Measurements from ENCODE around the gene CKAP2.
A peak's percentile ranks its signal among the peaks of the same experiment; 100 is the strongest.

CKAP2 gene

DNA sequence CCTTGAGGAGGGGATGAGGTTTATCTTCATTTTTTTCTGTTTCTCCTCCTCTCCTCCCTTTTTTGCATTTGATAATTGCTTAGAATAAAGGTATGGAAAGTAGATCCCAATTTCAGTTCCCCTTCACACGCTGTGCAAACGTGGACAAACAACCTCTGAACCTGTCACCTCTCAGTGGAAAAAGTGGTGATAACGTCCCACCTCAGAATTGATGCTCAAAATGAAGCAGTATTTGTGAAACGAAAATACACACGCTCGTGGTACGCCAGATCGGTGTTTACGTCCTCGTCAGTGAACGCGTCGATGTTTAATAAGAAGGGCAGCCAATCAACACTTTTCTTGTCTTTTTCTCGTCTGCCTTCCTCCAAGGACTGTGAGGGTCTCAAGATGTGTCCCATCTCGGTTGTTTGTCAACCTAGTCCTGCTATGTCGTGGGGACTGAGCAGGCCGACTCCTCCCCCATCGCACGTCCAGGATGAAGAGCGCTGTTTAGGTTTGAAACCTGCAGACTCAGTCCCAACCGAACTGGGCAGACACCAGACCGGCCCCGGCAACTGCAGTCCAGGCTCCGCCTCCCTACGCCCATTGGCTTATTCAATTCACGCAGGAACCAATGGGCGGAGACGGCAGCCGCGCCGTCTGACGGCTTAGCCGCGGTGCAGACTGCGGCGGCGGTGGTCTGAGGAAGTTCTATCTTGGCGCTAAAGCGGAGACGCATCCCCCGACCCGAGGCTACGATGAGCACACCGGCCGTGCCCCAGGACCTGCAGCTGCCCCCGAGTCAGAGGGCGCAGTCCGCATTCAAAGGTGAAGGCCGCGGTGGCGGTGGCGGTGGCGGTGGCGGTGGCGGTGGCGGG, at the start of gene CKAP2:
Gene CKAP2, plus strand, starts transcription at position 659 of the 857 bp plus-strand sequence. Its CDS starts 79 bp downstream, at position 738.
- H3K4me1 ChIP-seq (ENCODE audit: control insufficient read depth, insufficient read depth, low read length), result peaks cover 8% of the 10 kb centered on the region; the same call in 1 of the 2 replicates
- ChIA-PET CTCF (no interaction called here), POLR2A (no interaction called here)
- peak within 1 kb of the TSS; percentile 98 for H3K4me3 ChIP-seq (ENCODE audit: low read depth, low read length)
- H3K9me3 ChIP-seq (ENCODE audit: control insufficient read depth, insufficient read depth, low read depth, low read length), result no peaks in the 10 kb centered on the region
- peak within 1 kb of the TSS; percentile 86 for H3K27ac ChIP-seq (ENCODE audit: extremely low read depth, low read depth, low read length)
- TF ChIP-seq BCL11A (tag by site-specific recombination; IDR thresholded peaks at IDR 0.05; ENCODE audit: low read depth) (no peak), ZBTB17 (tag by site-specific recombination; IDR thresholded peaks at IDR 0.05) (peak; percentile 87), ZBTB20 (tag by site-specific recombination; IDR thresholded peaks at IDR 0.05) (peak; percentile 50; the same call in 1 of the 2 replicates), ZNF362 (tag by site-specific recombination; IDR thresholded peaks at IDR 0.05) (peak; percentile 65; the same call in 1 of the 2 replicates), ZNF664 (tag by site-specific recombination; IDR thresholded peaks at IDR 0.05) (no peak), ZNF600 (tag by site-specific recombination; IDR thresholded peaks at IDR 0.05) (peak; percentile 81), RBAK (tag by site-specific recombination; IDR thresholded peaks at IDR 0.05) (no peak), HOXD13 (CRISPR knock-in tag; IDR thresholded peaks at IDR 0.05; ENCODE audit: borderline replicate concordance) (0 out of 2 replicates have a peak, but pooled peaks have one; percentile 39), ZNF830 (tag by site-specific recombination; IDR thresholded peaks at IDR 0.05; ENCODE audit: low read depth) (no peak), ZNF629 (tag by site-specific recombination; IDR thresholded peaks at IDR 0.05) (peak; percentile 65), ZNF311 (tag by site-specific recombination; IDR thresholded peaks at IDR 0.05; ENCODE audit: borderline replicate concordance) (no peak), SP3 (tag by site-specific recombination; IDR thresholded peaks at IDR 0.05) (peak; percentile 48), ZNF558 (tag by site-specific recombination; IDR thresholded peaks at IDR 0.05) (peak; percentile 52; the same call in 1 of the 2 replicates), ATF2 (tag by site-specific recombination; IDR thresholded peaks at IDR 0.05; ENCODE audit: low read depth) (no peak), ZEB2 (tag by site-specific recombination; IDR thresholded peaks at IDR 0.05) (peak; percentile 53; the same call in 1 of the 2 replicates), SP2 (tag by site-specific recombination; IDR thresholded peaks at IDR 0.05) (peak; percentile 65), MEIS1 (CRISPR knock-in tag; IDR thresholded peaks at IDR 0.05; ENCODE audit: borderline replicate concordance) (0 out of 2 replicates have a peak, but pooled peaks have one; percentile 13), ZNF660 (tag by site-specific recombination; IDR thresholded peaks at IDR 0.05) (peak; percentile 17; the same call in 1 of the 2 replicates), ZNF561 (tag by site-specific recombination; IDR thresholded peaks at IDR 0.05; ENCODE audit: borderline replicate concordance) (peak; percentile 15; the same call in 1 of the 2 replicates), ZNF785 (tag by site-specific recombination; IDR thresholded peaks at IDR 0.05) (no peak), ZBTB8A (tag by site-specific recombination; IDR thresholded peaks at IDR 0.05) (no peak), ZNF341 (tag by site-specific recombination; IDR thresholded peaks at IDR 0.05; ENCODE audit: low read depth) (peak; percentile 36; the same call in 1 of the 2 replicates), ZNF654 (tag by site-specific recombination; IDR thresholded peaks at IDR 0.05; ENCODE audit: low read depth) (no peak), ZNF366 (tag by site-specific recombination; conservative IDR thresholded peaks at IDR 0.05) (peak; percentile 58; the same call in 1 of the 2 replicates), ZNF121 (tag by site-specific recombination; IDR thresholded peaks at IDR 0.05) (peak; percentile 99), ZNF211 (tag by site-specific recombination; IDR thresholded peaks at IDR 0.05; ENCODE audit: low read depth) (no peak), PRDM10 (tag by site-specific recombination; IDR thresholded peaks at IDR 0.05) (0 out of 2 replicates have a peak, but pooled peaks have one; percentile 4)
- TF ChIP-seq, protein P1, sequence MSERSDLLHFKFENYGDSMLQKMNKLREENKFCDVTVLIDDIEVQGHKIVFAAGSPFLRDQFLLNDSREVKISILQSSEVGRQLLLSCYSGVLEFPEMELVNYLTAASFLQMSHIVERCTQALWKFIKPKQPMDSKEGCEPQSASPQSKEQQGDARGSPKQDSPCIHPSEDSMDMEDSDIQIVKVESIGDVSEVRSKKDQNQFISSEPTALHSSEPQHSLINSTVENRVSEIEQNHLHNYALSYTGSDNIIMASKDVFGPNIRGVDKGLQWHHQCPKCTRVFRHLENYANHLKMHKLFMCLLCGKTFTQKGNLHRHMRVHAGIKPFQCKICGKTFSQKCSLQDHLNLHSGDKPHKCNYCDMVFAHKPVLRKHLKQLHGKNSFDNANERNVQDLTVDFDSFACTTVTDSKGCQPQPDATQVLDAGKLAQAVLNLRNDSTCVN (tag by site-specific recombination; optimal IDR thresholded peaks at IDR 0.05), result peak; percentile 78
- TF ChIP-seq, protein P2, sequence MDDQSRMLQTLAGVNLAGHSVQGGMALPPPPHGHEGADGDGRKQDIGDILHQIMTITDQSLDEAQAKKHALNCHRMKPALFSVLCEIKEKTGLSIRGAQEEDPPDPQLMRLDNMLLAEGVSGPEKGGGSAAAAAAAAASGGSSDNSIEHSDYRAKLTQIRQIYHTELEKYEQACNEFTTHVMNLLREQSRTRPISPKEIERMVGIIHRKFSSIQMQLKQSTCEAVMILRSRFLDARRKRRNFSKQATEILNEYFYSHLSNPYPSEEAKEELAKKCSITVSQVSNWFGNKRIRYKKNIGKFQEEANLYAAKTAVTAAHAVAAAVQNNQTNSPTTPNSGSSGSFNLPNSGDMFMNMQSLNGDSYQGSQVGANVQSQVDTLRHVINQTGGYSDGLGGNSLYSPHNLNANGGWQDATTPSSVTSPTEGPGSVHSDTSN (CRISPR knock-in tag; IDR thresholded peaks at IDR 0.05), result 0 out of 2 replicates have a peak, but pooled peaks have one; percentile 72
- peaks cover 33 to 36% of the 10 kb centered on the region in 2 experiments for H3K36me3 ChIP-seq (ENCODE audit: control insufficient read depth in 2 of 2, insufficient read depth in 1 of 2, low read length in 2 of 2)

All from HEK293 (cell line).